ENCODE measurements around the gene CREM.
A peak's percentile ranks its signal among the peaks of the same experiment; 100 is the strongest.

CREM gene

GRCh38 chr10:35194906-35195305 is 68.3 kb downstream of the CREM start:
- no peak overlapping the region for H3K27ac ChIP-seq (ENCODE audit: low read depth, low read length)
- no peak overlapping the region for H3K9ac ChIP-seq (ENCODE audit: low read depth, low read length)
- H3K4me1 ChIP-seq (ENCODE audit: insufficient read depth, low read length) = peaks cover 20% of the 10 kb centered on the region
- WGBS = 95% methylated on average over 1 of the region's 1 CpG
- no peaks in the 10 kb centered on the region for H3K27me3 ChIP-seq (ENCODE audit: insufficient read depth, low read length)
- no peaks in the 10 kb centered on the region; the same call in 1 of the 2 replicates for H3K36me3 ChIP-seq (ENCODE audit: insufficient read depth, low read length)
- H3K4me3 ChIP-seq (ENCODE audit: low read length) = peak overlapping the region; percentile 59
- H3K9me3 ChIP-seq (ENCODE audit: insufficient read depth, low read depth, low read length) = no peaks in the 10 kb centered on the region

GRCh38 chr10:35195361-35196306 is 69.0 kb downstream of the CREM start:
- H3K27ac ChIP-seq (ENCODE audit: low read depth, low read length) = peak overlapping the region; percentile 79; the same call in 1 of the 2 replicates
- peak overlapping the region; percentile 48; the same call in 1 of the 2 replicates for H3K9ac ChIP-seq (ENCODE audit: low read depth, low read length)
- H3K4me3 ChIP-seq (ENCODE audit: low read length) = peak overlapping the region; percentile 59
- H3K27me3 ChIP-seq (ENCODE audit: insufficient read depth, low read length) = no peaks in the 10 kb centered on the region
- no peaks in the 10 kb centered on the region for H3K9me3 ChIP-seq (ENCODE audit: insufficient read depth, low read depth, low read length)
- H3K4me1 ChIP-seq (ENCODE audit: insufficient read depth, low read length) = peaks cover 20% of the 10 kb centered on the region
- 4% methylated on average over 13 of the region's 15 CpGs for WGBS
- no peaks in the 10 kb centered on the region for H3K36me3 ChIP-seq (ENCODE audit: insufficient read depth, low read length)

DNA sequence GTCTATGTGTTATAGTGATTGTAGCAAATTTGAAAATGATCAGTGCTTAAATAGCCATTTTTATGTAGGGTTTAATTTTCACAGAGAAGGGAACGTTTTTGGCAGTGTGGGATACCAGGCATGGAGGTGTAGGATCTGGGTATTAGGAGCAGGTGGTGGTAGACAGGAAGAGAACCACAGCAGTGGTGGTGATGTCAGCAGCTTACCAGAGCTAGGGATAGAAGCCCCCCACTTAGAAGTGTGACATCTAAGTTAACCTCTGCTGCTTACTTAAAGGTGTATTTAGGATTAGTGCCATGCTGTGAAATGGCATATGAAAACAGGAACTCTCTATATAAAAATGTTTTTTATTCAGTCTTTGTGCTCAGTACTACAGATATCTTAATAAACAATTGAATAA is 73.8 kb downstream of the CREM start:
- H3K27ac ChIP-seq (ENCODE audit: low read depth, low read length) = no peak overlapping the region

GRCh38 chr10:35201234-35201633 is 74.6 kb downstream of the CREM start:
- Histone ChIP-seq H3K36me3 (ENCODE audit: insufficient read depth, low read length) (no peaks in the 10 kb centered on the region), H3K4me3 (ENCODE audit: low read length) (no peak overlapping the region), H3K4me1 (ENCODE audit: insufficient read depth, low read length) (peaks cover 4% of the 10 kb centered on the region), H3K27ac (ENCODE audit: low read depth, low read length) (no peak overlapping the region), H3K9me3 (ENCODE audit: insufficient read depth, low read depth, low read length) (no peaks in the 10 kb centered on the region), H3K9ac (ENCODE audit: low read depth, low read length) (no peak overlapping the region), H3K27me3 (ENCODE audit: insufficient read depth, low read length) (no peaks in the 10 kb centered on the region)
- 95% methylated on average over 4 of the region's 4 CpGs for WGBS

More for the DNA sequence above, 73.8 kb downstream of the CREM start:
- Histone ChIP-seq H3K36me3 (ENCODE audit: insufficient read depth, low read length) (no peaks in the 10 kb centered on the region), H3K9ac (ENCODE audit: low read depth, low read length) (no peak overlapping the region), H3K9me3 (ENCODE audit: insufficient read depth, low read depth, low read length) (no peaks in the 10 kb centered on the region), H3K27me3 (ENCODE audit: insufficient read depth, low read length) (no peaks in the 10 kb centered on the region), H3K4me3 (ENCODE audit: low read length) (no peak overlapping the region), H3K4me1 (ENCODE audit: insufficient read depth, low read length) (peaks cover 8% of the 10 kb centered on the region)
- 69% methylated on average over 1 of the region's 1 CpG for WGBS

DNA sequence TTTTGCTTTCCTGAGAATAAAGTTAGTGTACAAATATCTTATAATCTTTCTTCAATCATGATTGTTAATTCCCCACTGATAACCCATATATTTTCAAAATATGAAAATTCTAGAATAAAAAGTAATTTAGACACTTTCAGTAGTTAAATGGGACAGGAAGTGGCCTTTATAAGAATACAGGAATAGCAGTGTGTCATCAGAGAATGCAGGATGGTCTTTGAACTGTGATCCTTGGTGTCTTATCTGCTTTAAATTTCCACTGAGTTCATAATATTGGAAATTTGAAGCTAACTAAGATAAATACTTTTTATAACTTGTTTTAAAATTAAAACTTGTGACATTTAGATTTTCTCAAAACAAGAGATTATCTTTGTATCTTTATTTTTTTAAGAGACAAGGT is 75.4 kb downstream of the CREM start:
- no peaks in the 10 kb centered on the region for H3K27me3 ChIP-seq (ENCODE audit: insufficient read depth, low read length)
- no peak overlapping the region for H3K4me3 ChIP-seq (ENCODE audit: low read length)
- no peak overlapping the region for H3K27ac ChIP-seq (ENCODE audit: low read depth, low read length)
- H3K9me3 ChIP-seq (ENCODE audit: insufficient read depth, low read depth, low read length) = no peaks in the 10 kb centered on the region
- no peak overlapping the region for H3K9ac ChIP-seq (ENCODE audit: low read depth, low read length)
- no peaks in the 10 kb centered on the region; the same call in 1 of the 2 replicates for H3K4me1 ChIP-seq (ENCODE audit: insufficient read depth, low read length)
- no peaks in the 10 kb centered on the region for H3K36me3 ChIP-seq (ENCODE audit: insufficient read depth, low read length)

GRCh38 chr10:35203745-35204144 is 77.1 kb downstream of the CREM start:
- Histone ChIP-seq H3K36me3 (ENCODE audit: insufficient read depth, low read length) (no peaks in the 10 kb centered on the region), H3K9me3 (ENCODE audit: insufficient read depth, low read depth, low read length) (no peaks in the 10 kb centered on the region), H3K4me3 (ENCODE audit: low read length) (no peak overlapping the region), H3K27ac (ENCODE audit: low read depth, low read length) (no peak overlapping the region), H3K27me3 (ENCODE audit: insufficient read depth, low read length) (no peaks in the 10 kb centered on the region), H3K4me1 (ENCODE audit: insufficient read depth, low read length) (peaks cover under 1% of the 10 kb centered on the region; the same call in 1 of the 2 replicates), H3K9ac (ENCODE audit: low read depth, low read length) (no peak overlapping the region)
- 89% methylated on average over 4 of the region's 4 CpGs for WGBS

DNA sequence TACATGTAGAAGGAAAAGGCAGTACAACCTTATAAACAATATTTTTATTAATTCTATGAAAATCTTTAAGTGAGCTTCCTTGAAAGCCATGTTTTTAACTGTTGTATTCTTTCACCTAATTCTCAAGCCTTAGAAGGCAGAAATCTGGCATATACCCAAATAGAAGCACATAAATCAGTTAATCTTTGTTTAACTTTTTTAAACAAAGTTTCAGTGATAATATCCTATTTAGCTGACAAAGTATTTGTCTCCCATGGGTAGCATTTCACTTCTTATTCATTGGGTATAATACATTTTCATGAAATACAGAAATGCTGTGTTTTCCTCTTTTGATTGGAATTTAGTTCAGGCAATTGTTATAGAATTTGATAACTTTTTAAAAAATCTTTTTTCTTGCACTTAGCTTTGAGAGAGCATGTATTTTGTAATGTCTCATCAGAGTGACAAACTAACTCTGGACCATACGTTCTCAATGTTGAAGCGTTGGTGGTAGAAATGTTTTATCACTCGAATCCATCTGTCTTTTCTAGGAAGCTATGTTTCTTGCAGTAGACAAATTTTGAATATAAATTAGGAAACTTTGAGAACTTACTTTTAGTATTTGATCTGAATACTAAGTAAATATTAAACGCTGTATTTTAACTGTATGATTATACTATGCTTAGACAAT is 78.1 kb downstream of the CREM start:
- no peak overlapping the region for H3K9ac ChIP-seq (ENCODE audit: low read depth, low read length)
- peaks cover 9% of the 10 kb centered on the region for H3K4me1 ChIP-seq (ENCODE audit: insufficient read depth, low read length)
- no peaks in the 10 kb centered on the region for H3K27me3 ChIP-seq (ENCODE audit: insufficient read depth, low read length)
- H3K27ac ChIP-seq (ENCODE audit: low read depth, low read length) = no peak overlapping the region
- H3K36me3 ChIP-seq (ENCODE audit: insufficient read depth, low read length) = no peaks in the 10 kb centered on the region
- 99% methylated on average over 3 of the region's 4 CpGs for WGBS
- no peaks in the 10 kb centered on the region for H3K9me3 ChIP-seq (ENCODE audit: insufficient read depth, low read depth, low read length)
- H3K4me3 ChIP-seq (ENCODE audit: low read length) = no peak overlapping the region

- Histone ChIP-seq H3K4me1 (ENCODE audit: insufficient read depth, low read length) (peaks cover 24% of the 10 kb centered on the region), H3K27ac (ENCODE audit: low read depth, low read length) (no peak overlapping the region), H3K9ac (ENCODE audit: low read depth, low read length) (no peak overlapping the region), H3K27me3 (ENCODE audit: insufficient read depth, low read length) (no peaks in the 10 kb centered on the region), H3K4me3 (ENCODE audit: low read length) (no peak overlapping the region), H3K36me3 (ENCODE audit: insufficient read depth, low read length) (no peaks in the 10 kb centered on the region), H3K9me3 (ENCODE audit: insufficient read depth, low read depth, low read length) (no peaks in the 10 kb centered on the region)
- WGBS = 98% methylated on average over 3 of the region's 3 CpGs
These were observed 79.6 kb downstream of the CREM start for GRCh38 chr10:35206274-35206673.

- H3K27ac ChIP-seq (ENCODE audit: low read depth, low read length) = peak overlapping the region; percentile 16; the same call in 1 of the 2 replicates
- WGBS = 89% methylated on average over 5 of the region's 5 CpGs
- no peak overlapping the region for H3K9ac ChIP-seq (ENCODE audit: low read depth, low read length)
- peaks cover 41% of the 10 kb centered on the region for H3K4me1 ChIP-seq (ENCODE audit: insufficient read depth, low read length)
- H3K9me3 ChIP-seq (ENCODE audit: insufficient read depth, low read depth, low read length) = no peaks in the 10 kb centered on the region
- no peaks in the 10 kb centered on the region for H3K27me3 ChIP-seq (ENCODE audit: insufficient read depth, low read length)
- H3K36me3 ChIP-seq (ENCODE audit: insufficient read depth, low read length) = no peaks in the 10 kb centered on the region
- no peak overlapping the region for H3K4me3 ChIP-seq (ENCODE audit: low read length)
These were observed 81.9 kb downstream of the CREM start for GRCh38 chr10:35208536-35208935.

GRCh38 chr10:35208949-35209613 is 82.4 kb downstream of the CREM start:
- Histone ChIP-seq H3K9me3 (ENCODE audit: insufficient read depth, low read depth, low read length) (no peaks in the 10 kb centered on the region), H3K4me1 (ENCODE audit: insufficient read depth, low read length) (peaks cover 41% of the 10 kb centered on the region), H3K27me3 (ENCODE audit: insufficient read depth, low read length) (no peaks in the 10 kb centered on the region), H3K36me3 (ENCODE audit: insufficient read depth, low read length) (no peaks in the 10 kb centered on the region), H3K9ac (ENCODE audit: low read depth, low read length) (no peak overlapping the region), H3K4me3 (ENCODE audit: low read length) (no peak overlapping the region), H3K27ac (ENCODE audit: low read depth, low read length) (no peak overlapping the region)
- WGBS = 89% methylated on average over 6 of the region's 7 CpGs

DNA sequence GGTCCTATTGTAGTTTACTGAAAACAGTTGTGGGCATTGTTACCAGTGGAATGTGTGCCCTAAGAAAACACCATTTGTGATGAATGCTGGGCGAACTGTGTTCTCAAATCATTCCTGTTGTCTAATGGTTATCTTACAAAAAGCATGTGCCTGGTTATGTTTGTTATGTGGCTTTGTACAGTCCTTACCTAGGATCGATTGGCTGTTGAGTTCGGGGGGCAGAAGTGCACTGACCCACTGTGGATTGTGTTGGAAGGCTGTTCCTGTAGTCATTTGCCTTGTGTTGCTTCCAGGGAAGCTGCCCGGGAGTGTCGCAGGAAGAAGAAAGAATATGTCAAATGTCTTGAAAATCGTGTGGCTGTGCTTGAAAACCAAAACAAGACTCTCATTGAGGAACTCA is 84.3 kb downstream of the CREM start:
- 82% methylated on average over 6 of the region's 6 CpGs for WGBS
- no peaks in the 10 kb centered on the region for H3K36me3 ChIP-seq (ENCODE audit: insufficient read depth, low read length)
- H3K9ac ChIP-seq (ENCODE audit: low read depth, low read length) = no peak overlapping the region
- H3K4me3 ChIP-seq (ENCODE audit: low read length) = no peak overlapping the region
- H3K9me3 ChIP-seq (ENCODE audit: insufficient read depth, low read depth, low read length) = no peaks in the 10 kb centered on the region
- H3K4me1 ChIP-seq (ENCODE audit: insufficient read depth, low read length) = peaks cover 41% of the 10 kb centered on the region
- no peaks in the 10 kb centered on the region for H3K27me3 ChIP-seq (ENCODE audit: insufficient read depth, low read length)
- H3K27ac ChIP-seq (ENCODE audit: low read depth, low read length) = peak overlapping the region; percentile 42
